HepG2 (cell line): ENCODE data around the gene TXNDC12. TPM values are rescaled to one million over a fixed set of nuclear protein-coding genes. Genes with fewer than 3 reads are reported as not detected.
A peak's percentile ranks its signal among the peaks of the same experiment; 100 is the strongest.

Experiments
- AHR ChIP-seq: IDR thresholded peaks from 2 replicates; pipeline ENCODE4 v1.6.1; 2018; ENCODE audit warnings: missing genetic modification reagents, missing compliant biosample characterization
- ARNT2 ChIP-seq: sonication (generic); formaldehyde crosslinking; IDR thresholded peaks from 2 replicates; pipeline ENCODE4 v1.8.0; 2022; ENCODE audit warnings: mild to moderate bottlenecking, low read depth, missing genetic modification reagents, moderate library complexity
- CHD4 ChIP-seq: fragments of 200-600 bp; sonication (generic); IDR thresholded peaks from 2 replicates; pipeline ENCODE4 v1.7.0; 2017; ENCODE audit warnings: mild to moderate bottlenecking, low read length, borderline replicate concordance
- FOXK2 ChIP-seq: fragments of 450-650 bp; IDR thresholded peaks from 2 replicates; pipeline ENCODE4 v1.6.1; 2016
- HOXA9 ChIP-seq: sonication (generic); formaldehyde crosslinking; IDR thresholded peaks from 2 replicates; pipeline ENCODE4 v1.8.1; 2022; ENCODE audit warnings: missing genetic modification reagents, mild to moderate bottlenecking, moderate library complexity, borderline replicate concordance
- NBN ChIP-seq: fragments of 450-650 bp; conservative IDR thresholded peaks from 2 replicates; pipeline ENCODE4 v1.6.1; 2017
- POLR2AphosphoS5 ChIP-seq: IDR thresholded peaks from 2 replicates; pipeline ENCODE4 v1.6.1; 2012; ENCODE audit warnings: low read depth, low read length
- PPARG ChIP-seq: conservative IDR thresholded peaks from 2 replicates; pipeline ENCODE4 v1.6.1; 2016; ENCODE audit warnings: missing biosample characterization, missing genetic modification reagents
- RAD51 ChIP-seq: fragments of 450-650 bp; IDR thresholded peaks from 2 replicates; pipeline ENCODE4 v1.6.1; 2016; ENCODE audit warnings: borderline replicate concordance
- SNAPC2 ChIP-seq: sonication (generic); formaldehyde crosslinking; IDR thresholded peaks from 2 replicates; pipeline ENCODE4 v1.8.1; 2022; ENCODE audit warnings: mild to moderate bottlenecking, missing genetic modification reagents
- TGIF2 ChIP-seq: IDR thresholded peaks from 2 replicates; pipeline ENCODE4 v1.6.1; 2016; ENCODE audit warnings: control low read depth, missing compliant biosample characterization
- ZNF546 ChIP-seq: sonication (generic); formaldehyde crosslinking; conservative IDR thresholded peaks from 2 replicates; pipeline ENCODE4 v1.8.1; 2023; ENCODE audit warnings: mild to moderate bottlenecking, missing genetic modification reagents
- ZNF547 ChIP-seq: sonication (generic); formaldehyde crosslinking; IDR thresholded peaks from 2 replicates; pipeline ENCODE4 v1.5.1; 2020; ENCODE audit warnings: mild to moderate bottlenecking, missing genetic modification reagents
- ZNF660 ChIP-seq: sonication (generic); formaldehyde crosslinking; IDR thresholded peaks from 2 replicates; pipeline ENCODE4 v1.5.1; 2020; ENCODE audit warnings: mild to moderate bottlenecking, low read depth, missing genetic modification reagents, borderline replicate concordance
- ZNF703 ChIP-seq: sonication (generic); formaldehyde crosslinking; IDR thresholded peaks from 2 replicates; pipeline ENCODE4 v1.5.1; 2020; ENCODE audit warnings: missing genetic modification reagents, mild to moderate bottlenecking, moderate library complexity, borderline replicate concordance
- ZNF782 ChIP-seq: sonication (generic); formaldehyde crosslinking; IDR thresholded peaks from 2 replicates; pipeline ENCODE4 v1.4.0; 2020; ENCODE audit warnings: missing genetic modification reagents, mild to moderate bottlenecking, borderline replicate concordance
- polyA plus RNA-seq, 8 experiments: library from polyadenylated mRNA; depleted of rRNA in 3 of 8; stranded (reverse) in 7 of 8; unstranded in 1 of 8; fragments of >200 nt; fragmentation: Illumina TruSeq in 4 of 8; extraction: Trizol in 4 of 8; gene quantifications; 2 replicates each; pipeline versions ENCODE4 v1.2.1 to v1.2.3, GENCODE V29; 2011 to 2016; ENCODE audit warnings: low read depth in 4 of 8, missing spikeins in 1 of 8, mixed read lengths in 1 of 8; ENCODE audit not compliant: insufficient read depth in 1 of 8
- total RNA-seq, 5 experiments: library from RNA; depleted of rRNA; stranded (reverse); fragments of >200 nt; fragmentation: Illumina TruSeq; extraction: Trizol; gene quantifications; 2 replicates each; pipeline ENCODE4 v1.2.3, GENCODE V29; 2016; ENCODE audit warnings: low read depth in 1 of 5
- TF ChIP-seq, protein P1 (sequence below): sonication (generic); formaldehyde crosslinking; IDR thresholded peaks from 2 replicates; pipeline ENCODE4 v1.4.0; 2020; ENCODE audit warnings: missing genetic modification reagents
- TF ChIP-seq, protein P2 (sequence below): sonication (generic); formaldehyde crosslinking; IDR thresholded peaks from 2 replicates; pipeline ENCODE4 v1.4.0; 2020; ENCODE audit warnings: missing genetic modification reagents, borderline replicate concordance
- TF ChIP-seq, protein P3 (sequence below): sonication (generic); formaldehyde crosslinking; IDR thresholded peaks from 2 replicates; pipeline ENCODE4 v1.4.0; 2020; ENCODE audit warnings: missing genetic modification reagents; ENCODE audit errors: not compliant biosample characterization
- TF ChIP-seq, protein P4 (sequence below): sonication (generic); formaldehyde crosslinking; IDR thresholded peaks from 2 replicates; pipeline ENCODE4 v1.5.0; 2020; ENCODE audit warnings: mild to moderate bottlenecking, missing genetic modification reagents

The TXNDC12 gene
- total and polyA plus RNA-seq, 2 of the 13 experiments (the other 11 are each of a cell fraction or from before 2014, with no cell fraction given), result 65.6 to 67.2 TPM

DNA sequence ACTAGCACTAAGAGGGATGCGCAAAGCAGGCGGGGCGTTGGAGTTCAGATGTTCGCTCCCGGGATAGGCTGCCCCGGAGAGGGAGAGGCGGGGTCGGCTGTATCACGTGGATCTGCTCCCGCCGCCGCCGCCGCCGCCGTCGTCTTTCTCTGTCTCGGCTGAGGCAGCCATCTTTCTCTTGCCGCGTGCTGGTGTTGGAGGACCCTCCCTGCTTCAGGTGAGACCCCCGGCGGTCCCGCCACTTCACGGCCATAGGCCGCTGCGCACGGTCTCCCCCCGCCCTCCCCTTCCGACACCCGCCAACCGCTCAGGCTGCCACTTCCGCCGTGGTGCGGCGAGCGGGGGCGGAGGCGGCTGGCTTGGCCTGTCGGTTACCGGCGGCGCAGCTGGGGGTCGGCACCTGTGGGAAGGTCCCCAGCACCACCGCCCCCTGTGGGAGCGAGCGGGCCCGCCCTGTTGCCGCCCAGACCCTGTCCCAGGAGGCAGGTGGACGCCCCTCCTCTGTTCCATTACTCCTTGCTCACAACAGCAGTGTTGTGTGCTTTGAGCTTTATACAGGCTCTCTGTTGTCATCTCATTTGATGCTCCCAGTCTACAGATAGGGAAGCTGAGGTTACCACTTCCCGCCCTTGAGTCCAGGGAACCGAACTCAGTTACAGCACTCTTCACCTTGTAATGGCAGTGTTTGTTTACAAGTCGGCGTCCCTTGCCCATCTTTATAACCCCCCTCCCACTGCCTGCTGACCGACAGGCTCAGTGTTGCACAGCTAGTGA is 1.4 kb upstream of the TXNDC12 start, which contains the start of gene BTF3L4 (continued):
- TF ChIP-seq, protein P1, sequence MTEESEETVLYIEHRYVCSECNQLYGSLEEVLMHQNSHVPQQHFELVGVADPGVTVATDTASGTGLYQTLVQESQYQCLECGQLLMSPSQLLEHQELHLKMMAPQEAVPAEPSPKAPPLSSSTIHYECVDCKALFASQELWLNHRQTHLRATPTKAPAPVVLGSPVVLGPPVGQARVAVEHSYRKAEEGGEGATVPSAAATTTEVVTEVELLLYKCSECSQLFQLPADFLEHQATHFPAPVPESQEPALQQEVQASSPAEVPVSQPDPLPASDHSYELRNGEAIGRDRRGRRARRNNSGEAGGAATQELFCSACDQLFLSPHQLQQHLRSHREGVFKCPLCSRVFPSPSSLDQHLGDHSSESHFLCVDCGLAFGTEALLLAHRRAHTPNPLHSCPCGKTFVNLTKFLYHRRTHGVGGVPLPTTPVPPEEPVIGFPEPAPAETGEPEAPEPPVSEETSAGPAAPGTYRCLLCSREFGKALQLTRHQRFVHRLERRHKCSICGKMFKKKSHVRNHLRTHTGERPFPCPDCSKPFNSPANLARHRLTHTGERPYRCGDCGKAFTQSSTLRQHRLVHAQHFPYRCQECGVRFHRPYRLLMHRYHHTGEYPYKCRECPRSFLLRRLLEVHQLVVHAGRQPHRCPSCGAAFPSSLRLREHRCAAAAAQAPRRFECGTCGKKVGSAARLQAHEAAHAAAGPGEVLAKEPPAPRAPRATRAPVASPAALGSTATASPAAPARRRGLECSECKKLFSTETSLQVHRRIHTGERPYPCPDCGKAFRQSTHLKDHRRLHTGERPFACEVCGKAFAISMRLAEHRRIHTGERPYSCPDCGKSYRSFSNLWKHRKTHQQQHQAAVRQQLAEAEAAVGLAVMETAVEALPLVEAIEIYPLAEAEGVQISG (CRISPR knock-in tag), result peak; percentile 74; the same call in 1 of the 2 replicates
- no peak for TF ChIP-seq ZNF660 (CRISPR knock-in tag)
- TF ChIP-seq ZNF547 (CRISPR knock-in tag), result peak; percentile 89
- peak; percentile 62; the same call in 1 of the 2 replicates for TF ChIP-seq ARNT2
- peak; percentile 55; the same call in 1 of the 2 replicates for TF ChIP-seq RAD51
- TF ChIP-seq CHD4, result peak; percentile 18; the same call in 1 of the 2 replicates
- TF ChIP-seq ZNF546 (CRISPR knock-in tag), result no peak; the same call in 1 of the 2 replicates
- peak; percentile 60; the same call in 1 of the 2 replicates for TF ChIP-seq ZNF703
- TF ChIP-seq FOXK2, result no peak
- TF ChIP-seq, protein P2, sequence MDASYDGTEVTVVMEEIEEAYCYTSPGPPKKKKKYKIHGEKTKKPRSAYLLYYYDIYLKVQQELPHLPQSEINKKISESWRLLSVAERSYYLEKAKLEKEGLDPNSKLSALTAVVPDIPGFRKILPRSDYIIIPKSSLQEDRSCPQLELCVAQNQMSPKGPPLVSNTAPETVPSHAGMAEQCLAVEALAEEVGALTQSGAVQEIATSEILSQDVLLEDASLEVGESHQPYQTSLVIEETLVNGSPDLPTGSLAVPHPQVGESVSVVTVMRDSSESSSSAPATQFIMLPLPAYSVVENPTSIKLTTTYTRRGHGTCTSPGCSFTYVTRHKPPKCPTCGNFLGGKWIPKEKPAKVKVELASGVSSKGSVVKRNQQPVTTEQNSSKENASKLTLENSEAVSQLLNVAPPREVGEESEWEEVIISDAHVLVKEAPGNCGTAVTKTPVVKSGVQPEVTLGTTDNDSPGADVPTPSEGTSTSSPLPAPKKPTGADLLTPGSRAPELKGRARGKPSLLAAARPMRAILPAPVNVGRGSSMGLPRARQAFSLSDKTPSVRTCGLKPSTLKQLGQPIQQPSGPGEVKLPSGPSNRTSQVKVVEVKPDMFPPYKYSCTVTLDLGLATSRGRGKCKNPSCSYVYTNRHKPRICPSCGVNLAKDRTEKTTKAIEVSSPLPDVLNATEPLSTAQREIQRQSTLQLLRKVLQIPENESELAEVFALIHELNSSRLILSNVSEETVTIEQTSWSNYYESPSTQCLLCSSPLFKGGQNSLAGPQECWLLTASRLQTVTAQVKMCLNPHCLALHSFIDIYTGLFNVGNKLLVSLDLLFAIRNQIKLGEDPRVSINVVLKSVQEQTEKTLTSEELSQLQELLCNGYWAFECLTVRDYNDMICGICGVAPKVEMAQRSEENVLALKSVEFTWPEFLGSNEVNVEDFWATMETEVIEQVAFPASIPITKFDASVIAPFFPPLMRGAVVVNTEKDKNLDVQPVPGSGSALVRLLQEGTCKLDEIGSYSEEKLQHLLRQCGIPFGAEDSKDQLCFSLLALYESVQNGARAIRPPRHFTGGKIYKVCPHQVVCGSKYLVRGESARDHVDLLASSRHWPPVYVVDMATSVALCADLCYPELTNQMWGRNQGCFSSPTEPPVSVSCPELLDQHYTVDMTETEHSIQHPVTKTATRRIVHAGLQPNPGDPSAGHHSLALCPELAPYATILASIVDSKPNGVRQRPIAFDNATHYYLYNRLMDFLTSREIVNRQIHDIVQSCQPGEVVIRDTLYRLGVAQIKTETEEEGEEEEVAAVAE (CRISPR knock-in tag), result no peak
- TF ChIP-seq AHR (CRISPR knock-in tag), result no peak
- TF ChIP-seq, protein P3, sequence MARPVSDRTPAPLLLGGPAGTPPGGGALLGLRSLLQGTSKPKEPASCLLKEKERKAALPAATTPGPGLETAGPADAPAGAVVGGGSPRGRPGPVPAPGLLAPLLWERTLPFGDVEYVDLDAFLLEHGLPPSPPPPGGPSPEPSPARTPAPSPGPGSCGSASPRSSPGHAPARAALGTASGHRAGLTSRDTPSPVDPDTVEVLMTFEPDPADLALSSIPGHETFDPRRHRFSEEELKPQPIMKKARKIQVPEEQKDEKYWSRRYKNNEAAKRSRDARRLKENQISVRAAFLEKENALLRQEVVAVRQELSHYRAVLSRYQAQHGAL (CRISPR knock-in tag), result no peak
- no peak for TF ChIP-seq ZNF782 (CRISPR knock-in tag)
- TF ChIP-seq HOXA9 (CRISPR knock-in tag), result no peak
- TF ChIP-seq POLR2AphosphoS5, result peak; percentile 61
- no peak; the same call in 1 of the 2 replicates for TF ChIP-seq TGIF2 (CRISPR knock-in tag)
- TF ChIP-seq PPARG (CRISPR knock-in tag), result no peak
- no peak for TF ChIP-seq NBN
- TF ChIP-seq SNAPC2, result no peak
- TF ChIP-seq, protein P4, sequence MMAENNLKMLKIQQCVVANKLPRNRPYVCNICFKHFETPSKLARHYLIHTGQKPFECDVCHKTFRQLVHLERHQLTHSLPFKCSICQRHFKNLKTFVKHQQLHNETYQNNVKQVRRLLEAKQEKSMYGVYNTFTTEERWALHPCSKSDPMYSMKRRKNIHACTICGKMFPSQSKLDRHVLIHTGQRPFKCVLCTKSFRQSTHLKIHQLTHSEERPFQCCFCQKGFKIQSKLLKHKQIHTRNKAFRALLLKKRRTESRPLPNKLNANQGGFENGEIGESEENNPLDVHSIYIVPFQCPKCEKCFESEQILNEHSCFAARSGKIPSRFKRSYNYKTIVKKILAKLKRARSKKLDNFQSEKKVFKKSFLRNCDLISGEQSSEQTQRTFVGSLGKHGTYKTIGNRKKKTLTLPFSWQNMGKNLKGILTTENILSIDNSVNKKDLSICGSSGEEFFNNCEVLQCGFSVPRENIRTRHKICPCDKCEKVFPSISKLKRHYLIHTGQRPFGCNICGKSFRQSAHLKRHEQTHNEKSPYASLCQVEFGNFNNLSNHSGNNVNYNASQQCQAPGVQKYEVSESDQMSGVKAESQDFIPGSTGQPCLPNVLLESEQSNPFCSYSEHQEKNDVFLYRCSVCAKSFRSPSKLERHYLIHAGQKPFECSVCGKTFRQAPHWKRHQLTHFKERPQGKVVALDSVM (CRISPR knock-in tag), result no peak
